ENCODE measurements around the gene CHST8. TPM values are rescaled to one million over a fixed set of nuclear protein-coding genes. Genes with fewer than 3 reads are reported as not detected.
A peak's percentile ranks its signal among the peaks of the same experiment; 100 is the strongest.

Gene CHST8
- total RNA-seq, 4 donors from 2014 or later = 0.66 TPM; not detected in 3

- intact Hi-C loops (cut with DNase I) = no loop called here
- peak overlapping the region; percentile 75 to 96 (median 89) for H3K27ac ChIP-seq (replicated peaks in 1 of 4)
- 81% methylated on average over 9 of the region's 9 CpGs for WGBS
- TF ChIP-seq POLR2AphosphoS5 (IDR thresholded peaks at IDR 0.05) (no peak), POLR2A (IDR thresholded peaks at IDR 0.05; ENCODE audit: low read depth) (no peak), CTCF (IDR thresholded peaks at IDR 0.05) (no peak), EP300 (IDR thresholded peaks at IDR 0.05) (no peak)
- H3K27me3 ChIP-seq = no peaks in the 10 kb centered on the region
- no peak overlapping the region for H3K4me3 ChIP-seq
- peaks cover 18 to 79% (median 72%) of the 10 kb centered on the region in 4 donors for H3K4me1 ChIP-seq
- H3K36me3 ChIP-seq = peaks cover 0 to 72% (median 56%) of the 10 kb centered on the region in 4 donors
- no peaks in the 10 kb centered on the region for H3K9me3 ChIP-seq
- no peak for DNase-seq (ENCODE audit: extremely low spot score)
Observed at GRCh38 chr19:33803383-33803782, 181.6 kb downstream of the CHST8 start.

- H3K9me3 ChIP-seq = no peaks in the 10 kb centered on the region
- TF ChIP-seq CTCF (IDR thresholded peaks at IDR 0.05) (no peak), EP300 (IDR thresholded peaks at IDR 0.05) (no peak), POLR2AphosphoS5 (IDR thresholded peaks at IDR 0.05) (peak; percentile 53 to 76), POLR2A (IDR thresholded peaks at IDR 0.05; ENCODE audit: low read depth) (no peak)
- H3K36me3 ChIP-seq = peaks cover 0 to 80% (median 64%) of the 10 kb centered on the region in 4 donors
- peaks cover 16 to 71% (median 68%) of the 10 kb centered on the region in 4 donors for H3K4me1 ChIP-seq
- DNase-seq (ENCODE audit: extremely low spot score) = no peak
- intact Hi-C loops (cut with DNase I) = no loop called here
- no peaks in the 10 kb centered on the region for H3K27me3 ChIP-seq
- H3K27ac ChIP-seq (replicated peaks in 1 of 4) = peak overlapping the region; percentile 75 to 96 (median 89)
- H3K4me3 ChIP-seq = no peak overlapping the region
- 57% methylated on average over 5 of the region's 10 CpGs for WGBS
Observed at GRCh38 chr19:33804021-33804799, 182.5 kb downstream of the CHST8 start.

- no CpG with 5 or more reads among the region's 3 CpGs for WGBS
- Histone ChIP-seq H3K4me3 (no peak overlapping the region), H3K27me3 (no peaks in the 10 kb centered on the region), H3K9me3 (no peaks in the 10 kb centered on the region), H3K36me3 (peaks cover 0 to 91% (median 67%) of the 10 kb centered on the region in 4 donors), H3K27ac (replicated peaks in 1 of 4) (peak overlapping the region in 1 of 4 donors; percentile 96), H3K4me1 (peaks cover 19 to 67% (median 57%) of the 10 kb centered on the region in 4 donors)
- DNase-seq (ENCODE audit: extremely low spot score) = no peak
- no peak for TF ChIP-seq POLR2A (IDR thresholded peaks at IDR 0.05; ENCODE audit: low read depth)
- no peak for TF ChIP-seq POLR2AphosphoS5 (IDR thresholded peaks at IDR 0.05)
- no peak for TF ChIP-seq CTCF (IDR thresholded peaks at IDR 0.05)
- no peak for TF ChIP-seq EP300 (IDR thresholded peaks at IDR 0.05)
- intact Hi-C loops (cut with DNase I) = no loop called here
Observed at GRCh38 chr19:33805313-33805712, 183.6 kb downstream of the CHST8 start.

- peaks cover 21 to 62% (median 53%) of the 10 kb centered on the region in 4 donors for H3K4me1 ChIP-seq
- WGBS = 84% methylated on average over 6 of the region's 9 CpGs
- no peaks in the 10 kb centered on the region for H3K27me3 ChIP-seq
- no peak for TF ChIP-seq EP300 (IDR thresholded peaks at IDR 0.05)
- no peak for TF ChIP-seq CTCF (IDR thresholded peaks at IDR 0.05)
- no peak for TF ChIP-seq POLR2A (IDR thresholded peaks at IDR 0.05; ENCODE audit: low read depth)
- no peak for TF ChIP-seq POLR2AphosphoS5 (IDR thresholded peaks at IDR 0.05)
- no peak overlapping the region for H3K4me3 ChIP-seq
- H3K27ac ChIP-seq (replicated peaks in 1 of 4) = no peak overlapping the region
- DNase-seq (ENCODE audit: extremely low spot score) = no peak
- intact Hi-C loops (cut with DNase I) = no loop called here
- H3K9me3 ChIP-seq = no peaks in the 10 kb centered on the region
- H3K36me3 ChIP-seq = peaks cover 3 to 95% (median 71%) of the 10 kb centered on the region in 4 donors
Observed at GRCh38 chr19:33805840-33806433, 184.2 kb downstream of the CHST8 start.
